GM12878 (cell line): ENCODE data around the gene TNRC18. TPM values are rescaled to one million over a fixed set of nuclear protein-coding genes. Genes with fewer than 3 reads are reported as not detected.

Experiments
- ATF7 ChIP-seq: fragments of 450-650 bp; IDR thresholded peaks from 2 replicates; pipeline ENCODE4 v1.6.1; 2016; ENCODE audit warnings: low read depth, mild to moderate bottlenecking
- E2F4 ChIP-seq: IDR thresholded peaks from 2 replicates; pipeline ENCODE4 v1.6.1; 2012; ENCODE audit warnings: low read depth, low read length, improper control_type of control experiment
- E2F8 ChIP-seq: fragments of 450-650 bp; IDR thresholded peaks from 2 replicates; pipeline ENCODE4 v1.6.1; 2018; ENCODE audit warnings: mild to moderate bottlenecking, low read depth, moderate library complexity; ENCODE audit not compliant: partially characterized antibody
- MEF2A ChIP-seq: IDR thresholded peaks from 2 replicates; pipeline ENCODE4 v1.6.1; 2011; ENCODE audit warnings: low read depth, mild to moderate bottlenecking, low read length, moderate library complexity; ENCODE audit not compliant: insufficient read depth
- NKRF ChIP-seq: fragments of 450-650 bp; conservative IDR thresholded peaks from 2 replicates; pipeline ENCODE4 v1.6.1; 2017; ENCODE audit warnings: mild to moderate bottlenecking, moderate library complexity
- NRF1 ChIP-seq: conservative IDR thresholded peaks from 2 replicates; pipeline ENCODE4 v1.6.1; 2011; ENCODE audit warnings: mild to moderate bottlenecking, low read depth, low read length, improper control_type of control experiment
- polyA plus RNA-seq, 11 experiments: library from polyadenylated mRNA; depleted of rRNA in 4 of 11; unstranded in 6 of 11; stranded (reverse) in 5 of 11; fragments of >200 nt; fragmentation: Nextera tagmentation in 4 of 11; fragmentation: Illumina TruSeq in 1 of 11; extraction: Ambion mirVana in 4 of 11; extraction: Trizol in 1 of 11; gene quantifications; 1 replicate in 1 of 11; 2 replicates in 10 of 11; pipeline versions ENCODE4 v1.2.1 to v1.2.3, GENCODE V29; 2011 to 2016; ENCODE audit warnings: inconsistent platforms in 2 of 11, missing spikeins in 2 of 11, low read depth in 1 of 11
- total RNA-seq, 4 experiments: library from RNA; depleted of rRNA in 3 of 4; stranded (reverse); fragments of >200 nt in 3 of 4; fragmentation: Illumina TruSeq in 1 of 4; extraction: Trizol in 1 of 4; gene quantifications; 2 replicates each; pipeline versions ENCODE4 v1.2.1 to v1.2.3, GENCODE V29; 2013 to 2021

TNRC18 gene
- total and polyA plus RNA-seq, 10 of the 15 experiments (the other 5 are each of a cell fraction or from before 2014, with no cell fraction given), result 0.02 to 31.7 (median 5.4) TPM

- TF ChIP-seq NKRF (no peak), E2F8 (no peak), NRF1 (no peak), ATF7 (no peak), E2F4 (no peak), MEF2A (no peak)
These were observed 33.7 kb upstream of the TNRC18 start (continued) for GRCh38 chr7:5457245-5457735.
